ENCODE results near the gene FCN2.

FCN2 gene

DNA sequence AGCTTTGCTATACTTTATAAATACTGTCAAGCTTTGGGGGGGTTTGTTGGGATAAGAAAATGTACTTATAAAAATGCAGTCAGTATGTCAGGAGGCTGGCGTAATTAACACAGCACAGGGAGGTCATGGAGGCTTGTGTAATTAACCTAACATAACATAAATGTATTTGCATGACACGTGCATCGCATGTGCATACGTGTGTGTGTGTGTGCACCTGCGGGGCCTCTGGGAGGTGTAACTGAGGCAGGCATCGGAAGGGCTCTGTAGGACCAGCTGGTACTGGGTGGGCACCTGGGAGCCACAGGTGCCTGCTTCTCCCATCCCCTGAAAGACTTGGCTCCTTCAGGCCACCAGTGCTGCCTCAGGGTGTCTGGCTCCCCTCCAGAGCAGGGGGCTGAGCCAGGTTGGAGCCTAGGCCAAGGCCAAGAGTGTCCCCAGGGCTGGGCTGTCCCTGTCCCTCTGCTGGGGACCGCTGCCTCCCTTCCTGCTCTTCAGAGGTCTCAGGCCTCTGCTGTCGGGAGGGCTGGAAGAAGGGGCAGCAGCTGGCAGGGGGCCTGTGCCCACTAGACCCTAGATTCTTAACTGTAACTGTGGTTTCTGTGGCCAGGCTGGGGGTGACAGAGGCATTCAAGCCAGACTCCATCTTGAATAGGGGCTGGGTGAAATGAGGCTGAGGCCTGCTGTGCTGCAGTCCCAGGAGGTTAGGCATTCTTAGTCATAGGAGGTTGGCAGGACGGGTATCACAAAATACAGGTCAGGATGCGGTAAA, 9.0 kb downstream of the FCN2 start:
- no peak for DNase-seq

DNA sequence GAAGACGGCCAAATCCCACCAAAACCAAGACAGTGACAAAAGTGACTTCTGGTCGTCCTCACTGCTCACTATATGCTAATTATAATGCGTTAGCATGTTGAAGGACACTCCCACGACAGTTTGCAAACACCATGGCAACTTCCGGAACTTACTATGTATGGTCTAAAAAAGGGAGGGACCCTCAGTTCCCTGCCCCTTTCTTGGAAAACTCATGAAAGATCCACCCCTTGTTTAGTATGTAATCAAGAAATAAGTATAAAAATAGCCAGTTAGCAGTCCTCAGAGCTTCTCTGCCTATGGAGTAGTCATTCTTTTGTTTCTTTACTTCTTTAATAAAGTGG, 9.5 kb downstream of the FCN2 start:
- DNase-seq: no peak

DNA sequence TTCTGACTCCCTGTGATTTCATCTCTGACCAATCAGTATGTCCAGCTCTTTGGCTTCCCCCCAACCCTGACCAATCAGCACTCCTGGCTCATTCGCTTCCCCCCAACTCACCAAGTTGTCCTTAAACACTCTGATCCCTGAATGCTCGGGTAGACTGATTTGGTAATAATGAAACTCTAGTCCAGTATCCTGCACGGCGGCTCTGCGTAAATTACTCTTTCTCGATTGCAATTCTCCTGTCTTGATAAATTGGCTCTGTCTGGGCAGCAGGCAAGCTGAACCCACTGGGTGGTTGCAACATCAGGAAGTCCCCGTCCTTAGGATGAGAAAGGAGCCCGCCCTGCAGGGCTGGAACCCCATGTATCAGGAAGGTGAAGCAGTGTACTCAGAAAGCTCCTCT, 10.4 kb downstream of the FCN2 start:
- DNase-seq: no peak

DNA sequence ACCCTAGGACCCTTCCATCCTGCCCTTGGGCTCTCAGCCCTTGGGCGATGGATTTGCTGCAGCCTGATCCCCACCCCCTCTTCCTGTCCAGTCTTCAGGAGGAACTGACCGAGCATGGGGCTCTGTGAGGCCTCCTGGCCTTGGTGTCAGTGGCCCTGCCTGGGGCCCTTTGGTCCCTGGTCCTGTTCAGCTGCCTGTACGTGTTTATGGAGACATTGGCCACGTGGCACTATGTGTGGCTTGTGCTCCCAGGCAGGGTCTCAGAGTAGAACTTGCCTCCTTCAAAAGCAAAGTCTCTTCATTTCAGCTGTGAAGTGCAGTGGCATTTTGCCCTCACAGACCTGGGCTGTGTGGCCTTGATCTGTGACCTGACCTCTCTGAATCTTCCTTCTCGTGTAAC, 11.1 kb downstream of the FCN2 start:
- DNase-seq: no peak

DNA sequence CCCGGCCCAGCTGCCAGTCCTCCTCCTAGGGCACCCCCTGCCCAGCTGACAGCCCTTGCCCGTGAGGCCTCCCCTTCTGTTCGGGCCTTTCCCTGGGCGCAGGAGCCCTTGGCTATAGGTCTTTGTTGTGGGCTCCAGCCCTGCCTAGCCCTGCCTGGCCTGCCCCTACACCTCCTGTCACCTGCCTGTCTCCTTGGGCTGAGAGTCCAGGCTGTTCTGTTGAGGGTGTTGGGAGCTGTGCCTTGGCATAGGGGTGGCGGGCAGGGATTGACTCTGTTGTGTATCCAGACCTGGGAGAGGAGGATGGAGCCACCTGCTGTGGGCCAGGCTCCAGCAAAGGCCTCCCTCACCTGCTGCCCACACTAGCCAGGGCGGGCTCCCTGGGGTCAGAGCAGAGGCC, 11.6 kb downstream of the FCN2 start:
- no peak for DNase-seq

DNA sequence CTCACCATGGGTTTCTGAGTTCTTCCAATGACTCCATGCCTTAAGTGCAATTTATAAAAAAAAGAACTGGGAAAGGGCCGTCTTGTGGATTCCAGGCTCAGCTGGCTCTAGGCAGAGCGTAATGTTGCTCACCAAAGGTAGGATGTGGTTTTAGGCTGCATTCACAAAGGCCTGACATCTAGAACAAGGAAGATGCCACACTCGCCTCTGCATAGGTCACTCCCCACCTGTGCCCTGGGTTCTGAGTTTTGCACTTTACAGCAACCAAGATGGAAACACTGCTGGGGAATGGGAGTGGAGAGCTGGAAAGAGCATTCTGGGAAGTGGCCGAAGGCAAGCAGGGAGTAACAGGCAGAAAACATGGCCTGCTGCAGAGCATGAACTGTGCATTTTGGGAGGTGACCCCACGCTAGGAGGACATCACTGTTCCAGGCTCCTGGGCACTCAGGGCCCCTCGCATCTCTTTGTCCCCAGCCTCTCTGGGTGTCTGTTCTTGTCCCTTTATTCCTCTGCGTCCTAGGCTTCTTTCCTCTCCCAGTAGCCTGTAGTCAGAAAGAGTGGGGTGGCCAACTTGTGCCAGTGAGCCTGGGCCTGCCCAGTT, 12.3 kb downstream of the FCN2 start:
- DNase-seq: no peak

DNA sequence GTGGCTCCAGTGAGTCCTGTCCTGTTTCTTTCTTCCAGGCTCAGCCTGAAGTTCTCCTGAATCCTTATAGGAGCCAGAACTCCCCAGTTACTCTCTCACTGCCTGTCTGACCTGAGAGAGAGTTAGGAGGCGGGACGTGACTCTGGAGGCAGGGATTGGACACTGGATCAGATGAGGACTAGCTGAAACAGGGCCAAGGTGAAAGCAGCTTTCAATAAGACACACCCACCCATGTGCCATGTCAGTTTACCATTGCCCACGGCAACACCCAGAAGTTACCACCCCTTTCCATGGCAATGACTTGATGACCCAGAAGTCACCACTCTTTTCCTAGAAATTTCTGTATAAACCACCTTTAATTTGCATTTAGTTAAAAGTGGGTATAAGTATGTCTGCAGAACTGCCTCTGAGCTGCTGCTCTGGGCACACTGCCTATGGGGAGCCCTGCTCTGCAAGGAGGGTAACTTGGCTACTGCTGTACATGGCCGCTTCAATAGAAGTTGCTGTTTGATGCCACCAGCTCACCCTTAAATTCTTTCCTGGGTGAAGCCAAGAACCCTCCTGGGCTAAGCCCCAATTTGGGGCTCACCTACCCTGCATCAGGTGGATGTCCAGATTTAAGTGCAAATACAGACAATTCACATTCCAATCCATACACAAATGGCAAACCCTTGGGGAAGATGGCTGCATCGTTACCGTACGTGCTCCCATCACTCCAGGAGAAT, 13.7 kb downstream of the FCN2 start:
- no peak for DNase-seq

DNA sequence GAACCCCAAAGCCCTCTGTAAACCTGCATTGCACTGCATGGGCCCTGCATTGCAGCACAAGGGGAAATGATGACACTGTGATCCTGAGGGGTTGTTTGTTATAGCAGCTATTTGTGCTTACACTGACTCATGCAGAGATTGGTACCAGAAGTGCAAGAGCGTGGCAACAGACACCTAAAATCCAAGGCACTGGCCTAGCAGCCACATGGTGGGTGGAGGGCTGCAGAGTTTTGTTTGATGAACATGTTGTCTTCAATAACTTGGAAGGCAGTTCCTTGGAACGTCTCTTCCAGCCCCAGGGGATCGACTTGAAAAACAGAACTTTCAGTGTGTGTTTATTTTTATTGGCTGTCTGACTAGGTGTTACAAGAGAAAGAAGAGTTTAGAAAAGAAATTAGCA, 14.5 kb downstream of the FCN2 start:
- DNase-seq: no peak

DNA sequence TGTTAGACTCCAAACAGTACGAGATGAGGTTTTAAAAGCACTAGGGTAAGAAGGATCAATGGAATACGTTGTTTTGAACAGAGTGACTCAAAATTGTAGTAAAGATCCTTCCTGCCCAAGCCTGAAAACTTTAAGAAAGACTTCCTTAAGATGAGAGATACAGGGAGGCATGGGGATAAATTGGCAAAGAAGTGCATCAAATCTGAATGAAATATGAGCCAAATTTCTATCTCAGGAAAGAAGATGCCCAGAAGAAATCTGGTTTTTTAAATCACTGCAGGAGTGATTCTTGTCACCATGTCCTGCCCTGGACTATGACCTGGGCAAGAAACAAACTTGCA, 14.9 kb downstream of the FCN2 start:
- DNase-seq: no peak

DNA sequence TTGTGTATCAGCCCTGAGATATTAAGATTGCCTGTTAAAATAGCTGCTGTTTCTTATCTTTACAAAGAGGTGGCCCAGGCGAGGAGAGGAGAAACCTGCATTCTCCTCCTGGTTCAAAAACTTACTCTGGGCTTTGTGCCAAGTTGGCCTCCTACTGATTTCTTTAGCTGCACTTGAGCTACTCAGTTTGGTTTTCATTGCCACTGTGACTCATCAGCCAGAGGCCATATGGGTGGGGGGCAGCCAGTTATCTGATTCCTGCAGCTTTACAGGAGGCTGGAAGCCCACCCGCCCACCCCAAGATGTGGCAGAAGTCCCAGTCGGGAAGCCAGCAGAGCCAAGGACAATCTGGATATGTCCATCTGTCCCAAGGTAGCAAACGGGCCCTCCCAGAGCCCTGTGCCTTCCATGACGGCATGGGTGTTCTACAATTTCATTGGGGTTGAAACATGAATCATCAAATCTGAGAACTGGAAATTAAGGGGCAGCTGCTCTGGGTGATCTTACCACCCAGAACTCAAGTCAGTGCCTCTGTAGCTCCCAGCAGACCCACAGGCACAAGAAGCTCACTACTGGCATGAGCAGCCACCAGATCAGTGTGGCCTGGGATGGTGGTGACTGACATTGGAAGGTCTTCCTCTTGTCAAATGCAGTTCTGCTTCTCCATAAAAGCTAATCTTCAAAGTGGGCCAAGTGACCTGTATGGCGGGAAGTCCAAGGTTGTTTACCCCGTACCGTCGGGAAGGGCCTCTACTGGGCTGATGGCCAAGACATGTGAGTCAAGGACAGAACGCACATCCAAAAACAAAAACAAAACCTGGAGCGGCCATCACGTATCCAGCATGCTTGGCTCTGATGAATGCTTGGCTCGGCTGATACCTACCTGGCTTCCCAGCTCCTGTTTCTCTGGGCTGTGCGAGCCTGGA, 15.6 kb downstream of the FCN2 start:
- peak; percentile 32 for DNase-seq

DNA sequence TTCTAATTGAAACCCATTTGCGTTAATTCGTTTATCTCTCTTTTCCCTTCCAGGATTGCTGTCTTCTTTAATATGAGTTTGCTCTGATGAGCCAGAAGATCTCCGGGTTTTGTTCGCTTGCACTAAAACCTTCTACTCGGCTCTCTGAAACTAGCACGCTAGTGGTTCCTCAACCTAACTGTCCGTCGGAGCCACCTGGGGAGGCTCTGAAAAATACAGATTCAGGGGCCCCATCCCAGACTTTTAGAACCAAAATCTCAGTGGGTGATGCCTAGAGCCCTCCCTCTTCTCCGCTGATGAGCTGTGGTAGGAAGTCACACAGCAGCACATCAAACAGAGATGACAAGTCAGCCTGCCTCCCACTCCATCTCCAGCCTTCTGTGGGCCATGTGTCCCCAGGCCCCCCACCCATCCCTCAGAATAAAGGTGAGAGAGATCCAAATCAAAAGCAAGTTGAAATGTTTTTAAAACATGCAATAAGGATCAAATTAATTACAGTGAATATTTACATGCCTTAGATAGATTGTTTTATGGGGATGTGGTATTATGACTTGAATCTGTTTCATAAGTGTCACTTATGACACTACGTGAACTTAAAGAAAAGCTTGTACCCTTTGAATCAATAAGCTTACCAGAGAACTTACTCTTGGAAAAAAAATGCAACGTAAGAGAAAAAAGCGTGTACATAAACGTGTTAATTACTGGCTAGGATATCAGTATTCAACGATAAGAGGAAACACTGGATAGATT, 16.4 kb downstream of the FCN2 start:
- no peak for DNase-seq

DNA sequence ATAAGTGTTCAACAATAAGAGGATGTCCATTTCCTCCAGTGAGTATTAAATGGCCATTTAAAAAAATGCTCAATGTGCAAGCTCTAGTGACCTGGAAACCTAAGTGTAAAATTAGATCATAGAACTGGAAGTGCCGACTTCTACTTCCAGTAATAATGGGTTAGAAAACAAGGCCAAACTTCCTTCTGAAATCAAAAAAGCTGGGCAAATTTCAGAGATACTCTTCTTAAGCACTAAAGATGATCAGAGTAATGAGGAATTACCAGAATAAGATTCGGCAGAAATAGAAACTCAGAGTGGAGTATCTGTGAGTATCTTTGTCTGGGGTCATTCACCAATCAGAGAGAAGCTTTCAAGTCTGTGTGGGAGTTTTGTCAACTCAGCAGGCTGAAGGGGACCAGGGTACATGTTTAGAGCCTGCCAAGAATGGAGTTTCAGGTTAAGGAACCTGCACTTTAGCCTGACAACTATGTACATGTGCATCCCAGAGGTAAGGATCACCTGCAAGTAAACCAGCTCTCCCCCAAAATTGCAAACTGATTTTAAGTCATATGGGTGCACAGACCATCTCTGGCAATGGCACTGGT, 17.1 kb downstream of the FCN2 start:
- no peak for DNase-seq

DNA sequence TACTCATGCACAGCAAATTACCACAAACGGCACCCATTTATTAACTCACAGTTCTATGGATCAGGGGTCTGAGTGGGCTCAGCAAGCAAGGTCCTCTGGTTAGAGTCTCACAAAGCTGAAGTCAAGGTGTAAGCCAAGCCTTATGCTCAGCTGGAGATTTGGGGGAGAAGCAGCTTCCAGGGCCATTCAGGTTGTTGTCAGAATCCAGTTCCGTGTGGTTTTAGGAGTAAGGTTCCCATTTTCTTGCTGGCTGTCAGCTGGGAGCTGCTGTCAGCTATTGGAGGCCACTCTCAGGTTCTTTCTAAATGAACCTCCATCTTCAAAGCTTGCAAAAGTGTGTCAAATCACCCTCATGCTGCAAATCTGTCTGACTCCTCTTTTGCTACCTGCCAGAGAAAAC, 17.7 kb downstream of the FCN2 start:
- DNase-seq: no peak

DNA sequence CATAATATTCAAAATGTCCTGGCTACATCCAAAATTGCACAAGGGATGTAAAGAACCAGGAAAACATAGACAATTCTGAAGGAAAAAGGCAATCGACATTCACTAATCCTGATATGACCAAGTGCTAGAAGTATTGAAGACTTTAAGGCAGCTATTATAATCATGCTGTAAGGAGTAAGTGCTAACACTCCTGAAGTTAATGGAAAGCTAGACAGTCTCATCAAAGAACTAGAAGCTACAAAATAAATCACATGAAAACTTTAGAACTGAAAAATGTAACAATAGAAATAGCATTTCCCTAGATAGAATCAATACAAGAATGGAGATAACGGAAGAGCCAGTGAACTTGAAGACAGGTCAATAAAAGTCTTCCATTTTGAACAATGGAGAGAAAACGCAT, 18.6 kb downstream of the FCN2 start:
- no peak for DNase-seq

DNA sequence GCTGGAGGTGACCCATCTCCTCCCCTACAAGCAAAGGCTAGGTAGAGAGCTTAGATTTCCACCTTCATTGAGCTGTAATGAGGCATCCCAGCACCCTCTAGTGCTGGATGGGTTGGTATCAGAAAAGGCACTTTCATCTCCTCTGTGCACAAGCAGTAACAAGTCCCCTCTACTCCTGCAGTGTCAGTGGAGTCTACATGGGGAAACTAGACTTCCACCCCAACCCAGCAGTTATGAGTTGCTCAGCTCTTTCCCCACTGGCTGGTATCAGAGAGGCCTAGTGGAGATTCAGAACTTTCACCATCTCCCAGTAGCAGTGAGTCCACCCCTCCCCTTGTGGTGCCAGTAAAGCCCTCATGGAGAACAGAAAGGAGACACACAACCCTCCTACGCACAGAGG, 19.2 kb downstream of the FCN2 start:
- DNase-seq: no peak

DNA sequence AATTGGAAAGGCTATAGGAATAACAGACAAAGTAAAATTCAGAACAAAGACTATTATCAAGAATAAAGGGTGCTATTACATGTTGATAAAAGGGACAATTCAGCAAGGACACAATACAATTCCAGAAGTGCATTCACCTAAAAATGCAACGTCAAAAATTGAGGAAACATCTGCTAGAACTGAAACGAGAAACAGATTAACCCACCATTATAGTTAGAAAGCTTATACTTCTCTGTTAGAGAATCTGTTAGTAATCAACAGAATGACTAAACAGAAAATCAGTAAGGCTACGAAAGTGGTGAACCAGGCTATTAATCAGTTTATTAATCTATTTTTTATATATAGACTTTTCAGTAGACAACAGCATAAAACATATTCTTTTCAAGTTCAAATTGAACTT, 22.3 kb downstream of the FCN2 start:
- DNase-seq: no peak

DNA sequence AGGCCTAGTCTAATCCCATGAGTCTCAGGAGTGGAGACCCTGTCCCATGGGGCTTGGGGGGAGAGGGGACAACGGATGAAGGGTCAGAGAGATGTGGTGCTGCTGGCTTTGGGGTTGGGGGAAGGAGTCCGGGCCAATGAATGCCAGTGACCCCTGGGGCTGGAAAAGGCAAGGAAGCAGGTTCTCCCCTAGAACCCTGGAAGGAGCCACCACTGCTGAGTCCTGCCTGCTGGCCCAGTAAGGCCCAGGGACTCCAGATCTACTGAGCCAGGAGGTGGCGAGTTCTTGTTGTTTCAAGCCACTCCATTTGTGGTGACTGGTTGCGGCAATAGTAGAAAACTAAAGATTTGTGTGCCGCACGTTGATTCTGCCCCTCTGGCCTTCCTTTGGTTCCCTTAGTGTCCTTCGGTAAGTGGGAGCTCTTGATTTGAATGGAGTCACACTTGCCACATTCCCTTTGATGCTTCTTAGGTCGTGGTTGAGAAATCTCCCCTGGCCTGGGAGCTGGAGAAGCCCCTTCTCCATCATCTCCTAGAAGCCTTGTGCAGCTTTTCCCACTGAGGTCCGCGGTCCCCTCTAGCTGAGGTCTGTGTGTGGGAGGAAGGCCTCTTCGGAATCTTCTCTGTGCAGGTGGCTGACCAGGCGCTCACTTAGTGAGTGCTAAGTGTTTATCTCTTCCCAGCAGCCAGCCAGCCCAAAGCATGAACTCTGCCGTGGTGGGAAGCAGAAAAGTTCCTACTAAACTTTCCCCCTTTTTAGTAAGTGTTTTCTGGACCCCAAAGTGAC, 28.1 kb downstream of the FCN2 start:
- no peak for DNase-seq

DNA sequence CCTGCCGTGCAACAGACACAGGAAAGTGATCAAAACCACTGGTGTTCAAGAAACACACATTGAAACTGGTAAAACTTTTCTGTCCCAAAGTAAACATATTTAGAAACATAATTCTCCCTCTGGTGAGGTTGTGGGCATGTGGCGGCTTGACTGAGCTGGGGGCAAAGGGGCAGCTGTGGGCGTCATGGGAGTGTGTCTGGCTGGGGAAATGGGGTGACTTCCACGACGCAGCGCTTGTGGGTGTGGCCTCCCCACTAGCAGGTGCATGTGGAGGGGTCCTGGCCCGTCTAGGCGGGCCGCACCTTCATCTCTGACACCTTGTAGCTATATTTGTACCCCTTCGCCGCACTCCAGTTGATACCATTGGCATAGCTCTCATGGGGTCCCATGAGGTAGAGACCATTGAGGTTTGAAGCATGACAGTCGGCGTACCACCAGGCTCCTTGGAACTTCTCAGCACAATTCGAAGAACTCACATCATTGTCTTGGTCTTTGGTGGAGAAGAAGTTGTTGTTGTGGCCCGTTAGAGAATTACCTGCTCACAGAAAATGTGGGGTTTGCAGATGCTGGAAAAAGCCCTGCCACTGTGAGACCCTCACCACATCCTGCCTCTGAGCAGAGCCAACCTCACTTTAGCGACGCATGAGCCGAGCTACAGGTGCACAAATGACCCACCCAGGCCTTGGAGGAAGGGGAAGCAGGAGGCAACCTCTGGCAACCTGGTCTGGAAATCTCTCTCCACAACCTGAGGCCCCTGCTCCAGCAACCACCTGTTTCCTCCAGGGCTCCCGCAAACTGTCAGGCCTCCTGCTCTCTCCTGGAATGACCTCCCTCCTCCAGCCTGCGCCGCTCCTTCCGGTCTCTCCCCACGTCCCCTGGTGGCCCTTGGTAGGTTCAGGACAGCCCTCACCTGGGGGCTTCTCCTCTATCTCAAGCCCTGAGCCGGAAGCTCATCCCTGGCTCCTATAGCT, 29.2 kb downstream of the FCN2 start:
- no peak for DNase-seq

DNA sequence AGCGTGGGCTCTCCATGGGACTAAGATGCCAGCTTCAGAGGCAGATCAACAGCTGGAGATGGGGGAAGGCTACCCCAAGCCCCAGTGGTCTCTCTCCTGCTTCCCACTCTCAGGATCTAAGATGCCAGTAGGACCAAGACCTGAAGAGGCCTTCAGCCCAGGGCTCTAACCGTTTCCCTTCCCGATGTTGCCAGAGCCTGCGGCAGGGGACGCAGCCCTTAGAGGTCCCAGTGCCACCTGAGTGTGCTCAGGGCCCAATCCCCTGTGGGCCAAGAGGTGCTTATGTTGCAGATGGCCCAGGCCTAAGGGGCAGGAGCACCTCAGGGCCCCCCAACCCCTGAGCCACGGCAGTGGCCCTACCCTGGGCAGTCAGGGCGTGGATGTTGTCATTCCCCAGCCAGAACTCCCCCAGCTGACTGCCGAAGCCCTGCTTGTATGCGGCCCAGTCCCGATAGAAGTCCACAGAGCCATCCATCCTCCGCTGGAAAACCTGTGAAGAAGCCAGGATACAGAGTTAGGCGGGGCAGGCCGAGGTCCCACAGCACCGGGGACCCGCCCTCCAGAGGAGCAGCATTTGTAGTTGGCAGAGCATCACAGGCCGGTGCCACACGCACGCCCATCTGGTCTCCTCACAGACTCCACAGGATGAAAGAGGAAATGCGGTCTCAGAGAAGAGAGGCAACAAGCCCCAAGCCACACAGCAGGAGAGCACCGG, 31.7 kb downstream of the FCN2 start:
- no peak for DNase-seq

Data from T1000 (cell line).